AG04449 (cell line): Measurements from ENCODE around the gene MEN1.

Experiments
- CTCF ChIA-PET: fragments of 350-600 bp; formaldehyde crosslinking; extraction: SDS; loops from one replicate; lab custom pipeline; 2021; ENCODE audit warnings: antibody characterized with exemption; lab: Yijun Ruan, JAX
- POLR2A ChIA-PET: fragments of 400-600, 350-600 bp; formaldehyde crosslinking; extraction: SDS; loops from one replicate; lab custom pipeline; 2020; ENCODE audit warnings: antibody characterized with exemption, inconsistent platforms; lab: Yijun Ruan, JAX
- DNase-seq: peaks from one replicate; pipeline ENCODE4 v3.0.0-alpha.2; 2010; ENCODE audit warnings: low read depth, low spot score
- H3K4me3 ChIP-seq: 2 replicates; pipeline ENCODE4 v1.5.1; 2011; ENCODE audit warnings: low read depth, mild to moderate bottlenecking, control low read depth, low read length
- TF ChIP-seq, protein P1 (sequence below): IDR thresholded peaks from one replicate; pipeline ENCODE4 v1.5.1; 2011; ENCODE audit warnings: mild to moderate bottlenecking, moderate library complexity, low read length, control low read depth, inconsistent platforms; ENCODE audit not compliant: insufficient read depth; ENCODE audit errors: missing control alignments

MEN1 gene

GRCh38 chr11:64810271-64810890 is at the start of gene MEN1:
Gene MEN1 (minus strand): TSS chr11:64810551. CDS start chr11:64810109, 442 bp downstream.
- TF ChIP-seq, protein P1, sequence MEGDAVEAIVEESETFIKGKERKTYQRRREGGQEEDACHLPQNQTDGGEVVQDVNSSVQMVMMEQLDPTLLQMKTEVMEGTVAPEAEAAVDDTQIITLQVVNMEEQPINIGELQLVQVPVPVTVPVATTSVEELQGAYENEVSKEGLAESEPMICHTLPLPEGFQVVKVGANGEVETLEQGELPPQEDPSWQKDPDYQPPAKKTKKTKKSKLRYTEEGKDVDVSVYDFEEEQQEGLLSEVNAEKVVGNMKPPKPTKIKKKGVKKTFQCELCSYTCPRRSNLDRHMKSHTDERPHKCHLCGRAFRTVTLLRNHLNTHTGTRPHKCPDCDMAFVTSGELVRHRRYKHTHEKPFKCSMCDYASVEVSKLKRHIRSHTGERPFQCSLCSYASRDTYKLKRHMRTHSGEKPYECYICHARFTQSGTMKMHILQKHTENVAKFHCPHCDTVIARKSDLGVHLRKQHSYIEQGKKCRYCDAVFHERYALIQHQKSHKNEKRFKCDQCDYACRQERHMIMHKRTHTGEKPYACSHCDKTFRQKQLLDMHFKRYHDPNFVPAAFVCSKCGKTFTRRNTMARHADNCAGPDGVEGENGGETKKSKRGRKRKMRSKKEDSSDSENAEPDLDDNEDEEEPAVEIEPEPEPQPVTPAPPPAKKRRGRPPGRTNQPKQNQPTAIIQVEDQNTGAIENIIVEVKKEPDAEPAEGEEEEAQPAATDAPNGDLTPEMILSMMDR: no peak
- DNase-seq: peak; percentile 58
- POLR2A ChIA-PET: interaction anchor here (1.0 to 1.6 kb wide), 2 partner anchors 12 to 67 kb away, joined by 3 to 5 read pairs; partner anchors contain the start of gene EHD1
- CTCF ChIA-PET: interaction anchor here (1.0 to 2.8 kb wide), 8 partner anchors 10 to 216 kb away, joined by 3 to 14 read pairs (median 3); partner anchors contain the start of gene CDC42BPG
- H3K4me3 ChIP-seq: peak within 1 kb of the TSS; percentile 83

- POLR2A ChIA-PET: no interaction called here
- CTCF ChIA-PET: interaction anchor here (0.7 to 37.3 kb wide), 3 partner anchors 9 to 26 kb away, joined by 3 to 1375 read pairs (median 15); partner anchors contain the start of gene EHD1
- TF ChIP-seq, protein P1: no peak
- no peak overlapping the region for H3K4me3 ChIP-seq
- no peak for DNase-seq
Observed at GRCh38 chr11:64859542-64860414, 49.4 kb upstream of the MEN1 start.

- CTCF ChIA-PET: interaction anchor here (2.4 to 37.3 kb wide), 2 partner anchors 12 to 27 kb away, joined by 15 to 1375 read pairs; partner anchors contain the start of gene EHD1
- POLR2A ChIA-PET: no interaction called here
- no peak overlapping the region for H3K4me3 ChIP-seq
- no peak for DNase-seq
- TF ChIP-seq, protein P1: no peak
Observed at GRCh38 chr11:64858467-64859263, 48.3 kb upstream of the MEN1 start.

DNA sequence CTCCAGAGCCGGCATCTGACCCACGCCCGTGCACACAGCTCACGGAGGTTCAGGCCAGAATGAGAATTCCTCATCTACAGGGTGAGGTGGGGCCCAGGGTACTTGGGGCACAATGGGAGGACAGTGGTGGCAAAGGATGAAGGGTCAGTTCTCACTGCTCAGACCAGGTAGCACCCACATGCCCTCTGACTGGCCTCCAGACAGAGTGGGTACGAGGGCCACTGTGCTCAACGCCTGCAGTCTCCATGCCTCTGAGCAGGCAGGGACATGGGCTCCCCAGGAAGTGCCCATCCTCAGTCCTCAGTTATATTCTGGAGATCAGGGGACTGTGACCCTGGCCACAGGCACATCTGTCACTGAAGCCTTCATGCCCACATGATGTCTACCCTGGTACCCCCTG is 47.1 kb upstream of the MEN1 start:
- ChIA-PET CTCF (interaction anchor here (3.2 to 37.3 kb wide), 3 partner anchors 7 to 28 kb away, joined by 19 to 1375 read pairs (median 20); partner anchors contain the start of gene EHD1), POLR2A (interaction anchor here (1.2 to 1.4 kb wide), 2 partner anchors 11 to 21 kb away, joined by 4 read pairs; partner anchors contain the start of gene EHD1)
- no peak for DNase-seq
- H3K4me3 ChIP-seq: no peak overlapping the region
- TF ChIP-seq, protein P1: no peak

GRCh38 chr11:64856382-64857227 is 46.3 kb upstream of the MEN1 start:
- POLR2A ChIA-PET: interaction anchor here (0.8 to 3.7 kb wide), 4 partner anchors 8 to 22 kb away, joined by 3 to 38 read pairs (median 4); partner anchors contain the start of gene EHD1
- no peak overlapping the region for H3K4me3 ChIP-seq
- TF ChIP-seq, protein P1: peak; percentile 4
- CTCF ChIA-PET: interaction anchor here (1.2 to 37.3 kb wide), 5 partner anchors 8 to 156 kb away, joined by 4 to 1375 read pairs (median 20); partner anchors contain the start of gene EHD1
- no peak for DNase-seq
